Measurements from ENCODE around the gene DHX35. TPM values are rescaled to one million over a fixed set of nuclear protein-coding genes. Genes with fewer than 3 reads are reported as not detected.

The DHX35 gene
- total and polyA plus RNA-seq, 2 of the 4 experiments (the other 2 are of a cell fraction) = 9.1 to 13.5 TPM

DNA sequence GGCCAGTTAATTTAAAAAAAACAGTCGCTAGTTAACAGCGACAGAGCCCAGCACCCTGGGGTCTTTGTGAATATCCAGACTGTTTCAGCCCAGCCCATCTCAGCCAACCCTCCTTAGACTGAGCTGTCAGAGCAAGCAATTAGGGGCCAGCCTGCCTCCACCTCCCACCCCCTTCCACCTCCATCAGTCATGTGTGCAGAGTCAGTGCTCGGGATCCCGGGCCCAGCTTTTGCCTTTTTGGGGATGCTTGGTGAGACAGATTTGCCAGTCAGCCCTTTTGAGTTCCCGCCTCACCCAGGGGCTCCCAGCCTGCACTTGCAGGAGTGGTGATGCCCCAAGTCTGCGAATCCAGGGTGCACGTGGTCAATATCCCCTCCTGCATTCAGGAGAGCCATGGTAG, 42.5 kb upstream of the DHX35 start:
- in situ Hi-C loops (cut with MboI; ENCODE audit: low sequenced_read_pairs) = loop anchor here (10.0 kb wide), 1 partner anchor 125 kb away; no protein-coding TSS in a partner anchor
- dilution Hi-C loops (cut with HindIII; ENCODE audit: low sequenced_read_pairs, unreplicated experiment) = no loop called here
- no peak overlapping the region for H3K9ac ChIP-seq (ENCODE audit: low read depth, low read length)
- H2BK120ac ChIP-seq (ENCODE audit: low read depth, low read length) = no peak overlapping the region
- no peak overlapping the region for H3K27ac ChIP-seq (ENCODE audit: insufficient read depth, low read length)
- H2AK5ac ChIP-seq (ENCODE audit: low read depth, low read length) = no peak overlapping the region
- H2BK5ac ChIP-seq (ENCODE audit: low read depth, low read length, poor library complexity, severe bottlenecking) = no peak overlapping the region
- no peaks in the 10 kb centered on the region for H3K9me1 ChIP-seq (ENCODE audit: insufficient read depth, low read length)
- H3K36me3 ChIP-seq (ENCODE audit: control insufficient read depth, insufficient read depth, low read length) = no peaks in the 10 kb centered on the region
- POLR2A ChIA-PET (ENCODE audit: unreplicated experiment) = no interaction called here
- H3K4me1 ChIP-seq (ENCODE audit: control insufficient read depth, insufficient read depth, low read length) = no peaks in the 10 kb centered on the region
- CTCF ChIA-PET = no interaction called here
- no peaks in the 10 kb centered on the region for H3K9me3 ChIP-seq (ENCODE audit: control insufficient read depth, insufficient read depth, low read length)
- no peaks in the 10 kb centered on the region for H3K79me1 ChIP-seq (ENCODE audit: low read depth in 1 of 2, low read length in 2 of 2)
- BruUV-seq (replicated peaks) = no TSS peak
- H2AFZ ChIP-seq (replicated peaks; ENCODE audit: low read length, poor library complexity) = no peak overlapping the region
- H3K23ac ChIP-seq (ENCODE audit: low read depth, low read length) = no peak overlapping the region
- no peak overlapping the region for H4K91ac ChIP-seq (ENCODE audit: insufficient read depth, low read depth, low read length)
- no peak for DNase-seq
- no peak for ATAC-seq (ENCODE audit: low read depth)
- no peak overlapping the region for H3K4me3 ChIP-seq (ENCODE audit: insufficient read depth, low read depth, low read length)
- no peak overlapping the region for H2BK20ac ChIP-seq (ENCODE audit: low read depth, low read length)
- intact Hi-C loops (cut with micrococcal nuclease) = no loop called here
- H4K20me1 ChIP-seq (ENCODE audit: insufficient read depth, low read length) = no peaks in the 10 kb centered on the region
- no peak overlapping the region for H3K14ac ChIP-seq (replicated peaks; ENCODE audit: low read depth, low read length)
- TF ChIP-seq, protein P1, sequence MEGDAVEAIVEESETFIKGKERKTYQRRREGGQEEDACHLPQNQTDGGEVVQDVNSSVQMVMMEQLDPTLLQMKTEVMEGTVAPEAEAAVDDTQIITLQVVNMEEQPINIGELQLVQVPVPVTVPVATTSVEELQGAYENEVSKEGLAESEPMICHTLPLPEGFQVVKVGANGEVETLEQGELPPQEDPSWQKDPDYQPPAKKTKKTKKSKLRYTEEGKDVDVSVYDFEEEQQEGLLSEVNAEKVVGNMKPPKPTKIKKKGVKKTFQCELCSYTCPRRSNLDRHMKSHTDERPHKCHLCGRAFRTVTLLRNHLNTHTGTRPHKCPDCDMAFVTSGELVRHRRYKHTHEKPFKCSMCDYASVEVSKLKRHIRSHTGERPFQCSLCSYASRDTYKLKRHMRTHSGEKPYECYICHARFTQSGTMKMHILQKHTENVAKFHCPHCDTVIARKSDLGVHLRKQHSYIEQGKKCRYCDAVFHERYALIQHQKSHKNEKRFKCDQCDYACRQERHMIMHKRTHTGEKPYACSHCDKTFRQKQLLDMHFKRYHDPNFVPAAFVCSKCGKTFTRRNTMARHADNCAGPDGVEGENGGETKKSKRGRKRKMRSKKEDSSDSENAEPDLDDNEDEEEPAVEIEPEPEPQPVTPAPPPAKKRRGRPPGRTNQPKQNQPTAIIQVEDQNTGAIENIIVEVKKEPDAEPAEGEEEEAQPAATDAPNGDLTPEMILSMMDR (conservative IDR thresholded peaks at IDR 0.05; ENCODE audit: low read depth, low read length) = no peak
- TF ChIP-seq MAZ (IDR thresholded peaks at IDR 0.05; ENCODE audit: borderline replicate concordance, low read depth, low read length) = no peak
- TF ChIP-seq, protein P2, sequence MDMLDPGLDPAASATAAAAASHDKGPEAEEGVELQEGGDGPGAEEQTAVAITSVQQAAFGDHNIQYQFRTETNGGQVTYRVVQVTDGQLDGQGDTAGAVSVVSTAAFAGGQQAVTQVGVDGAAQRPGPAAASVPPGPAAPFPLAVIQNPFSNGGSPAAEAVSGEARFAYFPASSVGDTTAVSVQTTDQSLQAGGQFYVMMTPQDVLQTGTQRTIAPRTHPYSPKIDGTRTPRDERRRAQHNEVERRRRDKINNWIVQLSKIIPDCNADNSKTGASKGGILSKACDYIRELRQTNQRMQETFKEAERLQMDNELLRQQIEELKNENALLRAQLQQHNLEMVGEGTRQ (IDR thresholded peaks at IDR 0.05; ENCODE audit: low read depth, low read length) = no peak
- TF ChIP-seq SMC3 (IDR thresholded peaks at IDR 0.05; ENCODE audit: low read depth, low read length) = no peak
- TF ChIP-seq POLR2A (IDR thresholded peaks at IDR 0.05; ENCODE audit: low read depth, low read length) = no peak
- no peak for TF ChIP-seq RAD21 (IDR thresholded peaks at IDR 0.05; ENCODE audit: low read length)
- no peak for TF ChIP-seq CHD1 (IDR thresholded peaks at IDR 0.05; ENCODE audit: low read depth, low read length)
- TF ChIP-seq, protein P3, sequence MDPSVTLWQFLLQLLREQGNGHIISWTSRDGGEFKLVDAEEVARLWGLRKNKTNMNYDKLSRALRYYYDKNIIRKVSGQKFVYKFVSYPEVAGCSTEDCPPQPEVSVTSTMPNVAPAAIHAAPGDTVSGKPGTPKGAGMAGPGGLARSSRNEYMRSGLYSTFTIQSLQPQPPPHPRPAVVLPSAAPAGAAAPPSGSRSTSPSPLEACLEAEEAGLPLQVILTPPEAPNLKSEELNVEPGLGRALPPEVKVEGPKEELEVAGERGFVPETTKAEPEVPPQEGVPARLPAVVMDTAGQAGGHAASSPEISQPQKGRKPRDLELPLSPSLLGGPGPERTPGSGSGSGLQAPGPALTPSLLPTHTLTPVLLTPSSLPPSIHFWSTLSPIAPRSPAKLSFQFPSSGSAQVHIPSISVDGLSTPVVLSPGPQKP (IDR thresholded peaks at IDR 0.05; ENCODE audit: borderline replicate concordance, low read depth, low read length) = no peak
- TF ChIP-seq BHLHE40 (IDR thresholded peaks at IDR 0.05; ENCODE audit: low read depth, low read length) = no peak
- no peak for TF ChIP-seq FOS (IDR thresholded peaks at IDR 0.05; ENCODE audit: low read depth, low read length)
- TF ChIP-seq RFX5 (IDR thresholded peaks at IDR 0.05; ENCODE audit: low read depth, low read length) = no peak
- TF ChIP-seq CEBPB (IDR thresholded peaks at IDR 0.05; ENCODE audit: low read depth, low read length) = no peak
- no peak for TF ChIP-seq MXI1 (IDR thresholded peaks at IDR 0.05; ENCODE audit: borderline replicate concordance, low read depth, low read length)
- H2BK15ac ChIP-seq (ENCODE audit: low read depth, low read length) = no peak overlapping the region
- H4K8ac ChIP-seq (ENCODE audit: low read depth in 2 of 2, low read length in 2 of 2) = no peak overlapping the region
- 60% methylated on average over 3 of the region's 7 CpGs; no CpG with 5 or more reads in 1 of the 2 experiments for WGBS, 2 experiments (ENCODE audit: extremely low coverage in 2 of 2, insufficient read length in 1 of 2)
- no peak overlapping the region for H3K4me2 ChIP-seq (ENCODE audit: low read depth, low read length)
- H3K18ac ChIP-seq (ENCODE audit: low read depth, low read length) = no peak overlapping the region
- no peak overlapping the region for H2AK9ac ChIP-seq (replicated peaks; ENCODE audit: low read depth, low read length, poor library complexity)
- H3K27me3 ChIP-seq (ENCODE audit: control insufficient read depth, insufficient read depth, low read length) = peaks cover 37% of the 10 kb centered on the region
- no peak overlapping the region for H3K56ac ChIP-seq (ENCODE audit: extremely low read depth, insufficient read depth, low read length)
- no peak overlapping the region for H3K4ac ChIP-seq (ENCODE audit: low read depth, low read length)
- no peak overlapping the region for H4K5ac ChIP-seq (ENCODE audit: low read depth, low read length)

Measured in IMR-90 (cell line).